ENCODE measurements around the gene PIBF1. TPM values are rescaled to one million over a fixed set of nuclear protein-coding genes. Genes with fewer than 3 reads are reported as not detected.
"Not testable (repeated sequence)": the region's sequence is repeated elsewhere in the genome, so short reads cannot be mapped to it uniquely, and the experiment has no call there.

Gene PIBF1
- total and polyA plus RNA-seq, 7 experiments from 2014 or later = 20.4 to 40.1 (median 29.1) TPM

DNA sequence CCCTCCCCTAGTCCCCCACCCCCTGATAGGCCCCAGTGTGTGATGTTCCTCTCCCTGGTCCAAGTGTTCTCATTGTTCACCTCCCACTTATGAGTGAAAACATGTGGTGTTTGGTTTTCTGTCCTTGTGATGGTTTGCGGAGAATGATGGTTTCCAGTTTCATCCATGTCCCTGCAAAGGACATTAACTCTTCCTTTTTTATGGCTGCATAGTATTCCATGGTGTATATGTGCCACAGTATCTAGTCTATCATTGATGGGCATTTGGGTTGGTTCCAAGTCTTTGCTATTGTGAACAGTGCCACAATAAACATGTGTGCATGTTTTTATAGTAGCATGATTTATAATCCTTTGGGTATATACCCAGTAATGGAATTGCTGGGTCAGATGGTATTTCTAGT, 24.6 kb downstream of the PIBF1 start:
- H3K27ac ChIP-seq (ENCODE audit: low read depth, low read length); H3K4me3 Mint-ChIP-seq; H3K27me3 Mint-ChIP-seq; H3K27me3 ChIP-seq (ENCODE audit: control insufficient read depth in 2 of 2, insufficient read depth in 2 of 2, low read length in 2 of 2); POLR2A ChIA-PET; H3K4me1 ChIP-seq (ENCODE audit: control insufficient read depth in 2 of 2, insufficient read depth in 2 of 2, low read length in 2 of 2); H3K9me3 Mint-ChIP-seq; DNase-seq; ATAC-seq; H3K9me3 ChIP-seq (ENCODE audit: control insufficient read depth in 2 of 3, low read length in 3 of 3); CTCF ChIA-PET; H3K4me3 ChIP-seq (ENCODE audit: low read length): not testable (repeated sequence)
- H3K36me3 ChIP-seq (ENCODE audit: control insufficient read depth in 2 of 3, insufficient read depth in 3 of 3, low read length in 3 of 3) = peaks cover 0 to 19% (median 0%) of the 10 kb centered on the region in 3 experiments
- Mint-ChIP-seq H3K4me1 (peaks cover 0 to 19% (median 9%) of the 10 kb centered on the region in 7 donors), H3K36me3 (peaks cover 8 to 44% (median 31%) of the 10 kb centered on the region in 5 donors), H3K27ac (peak overlapping the region in 2 of 9 donors; percentile 9 to 41)
- intact Hi-C loops (cut with micrococcal nuclease) = loop anchor here (5.0 to 10.0 kb wide), 3 partner anchors 608 to 718 kb away; no protein-coding TSS in a partner anchor

DNA sequence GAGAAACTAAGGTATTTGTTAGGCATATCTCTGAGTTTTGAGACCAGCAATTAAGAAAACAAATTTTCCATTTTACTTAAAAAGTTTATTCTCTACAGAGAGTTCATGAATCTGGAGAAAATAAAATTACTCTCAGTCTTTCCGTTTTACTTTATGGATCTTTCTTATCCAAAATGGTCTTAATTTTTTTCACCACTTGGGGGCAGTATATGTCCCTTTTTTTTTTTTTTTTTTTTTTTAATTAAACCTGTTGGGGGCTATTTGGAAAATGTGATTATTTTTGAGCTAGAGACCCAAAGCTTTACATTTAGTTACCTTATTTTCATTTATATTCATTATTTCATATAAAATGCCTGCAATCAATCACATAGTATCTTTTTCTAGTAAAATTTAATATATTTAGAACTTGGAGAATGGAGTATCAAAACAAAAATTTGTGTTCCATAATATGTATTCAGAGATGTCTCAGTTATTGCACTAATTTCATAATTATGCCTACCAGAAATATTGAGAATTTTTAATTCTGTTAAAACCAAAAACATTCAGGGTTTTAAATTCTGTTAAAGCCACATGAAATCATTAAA, 27.1 kb downstream of the PIBF1 start:
- intact Hi-C loops (cut with micrococcal nuclease) = loop anchor here (1.0 to 10.0 kb wide), 4 partner anchors 606 to 899 kb away; no protein-coding TSS in a partner anchor
- ChIA-PET POLR2A (interaction anchor here (0.7 kb wide), 1 partner anchor 249 kb away, joined by 3 read pairs; no protein-coding TSS in a partner anchor), CTCF (interaction anchor here (0.6 kb wide), 1 partner anchor 58 kb away, joined by 3 read pairs; no protein-coding TSS in a partner anchor)
- DNase-seq = peak in 4 of 9 donors; percentile 7 to 22 (median 16)
- Mint-ChIP-seq H3K4me3 (no peak overlapping the region), H3K36me3 (peaks cover 0 to 40% (median 20%) of the 10 kb centered on the region in 5 donors), H3K27ac (peak overlapping the region in 3 of 9 donors; percentile 2 to 82 (median 76)), H3K9me3 (peaks cover 0 to 6% (median 0%) of the 10 kb centered on the region in 11 donors), H3K4me1 (peaks cover 0 to 8% (median 5%) of the 10 kb centered on the region in 7 donors), H3K27me3 (no peaks in the 10 kb centered on the region)
- Histone ChIP-seq H3K4me1 (ENCODE audit: control insufficient read depth in 2 of 2, insufficient read depth in 2 of 2, low read length in 2 of 2) (no peaks in the 10 kb centered on the region), H3K27ac (ENCODE audit: low read depth, low read length) (no peak overlapping the region), H3K9me3 (ENCODE audit: control insufficient read depth in 2 of 3, low read length in 3 of 3) (no peaks in the 10 kb centered on the region), H3K36me3 (ENCODE audit: control insufficient read depth in 2 of 3, insufficient read depth in 3 of 3, low read length in 3 of 3) (peaks cover 0 to 15% (median 0%) of the 10 kb centered on the region in 3 experiments), H3K4me3 (ENCODE audit: low read length) (no peak overlapping the region), H3K27me3 (ENCODE audit: control insufficient read depth in 2 of 2, insufficient read depth in 2 of 2, low read length in 2 of 2) (no peaks in the 10 kb centered on the region)
- ATAC-seq = peak; percentile 51

DNA sequence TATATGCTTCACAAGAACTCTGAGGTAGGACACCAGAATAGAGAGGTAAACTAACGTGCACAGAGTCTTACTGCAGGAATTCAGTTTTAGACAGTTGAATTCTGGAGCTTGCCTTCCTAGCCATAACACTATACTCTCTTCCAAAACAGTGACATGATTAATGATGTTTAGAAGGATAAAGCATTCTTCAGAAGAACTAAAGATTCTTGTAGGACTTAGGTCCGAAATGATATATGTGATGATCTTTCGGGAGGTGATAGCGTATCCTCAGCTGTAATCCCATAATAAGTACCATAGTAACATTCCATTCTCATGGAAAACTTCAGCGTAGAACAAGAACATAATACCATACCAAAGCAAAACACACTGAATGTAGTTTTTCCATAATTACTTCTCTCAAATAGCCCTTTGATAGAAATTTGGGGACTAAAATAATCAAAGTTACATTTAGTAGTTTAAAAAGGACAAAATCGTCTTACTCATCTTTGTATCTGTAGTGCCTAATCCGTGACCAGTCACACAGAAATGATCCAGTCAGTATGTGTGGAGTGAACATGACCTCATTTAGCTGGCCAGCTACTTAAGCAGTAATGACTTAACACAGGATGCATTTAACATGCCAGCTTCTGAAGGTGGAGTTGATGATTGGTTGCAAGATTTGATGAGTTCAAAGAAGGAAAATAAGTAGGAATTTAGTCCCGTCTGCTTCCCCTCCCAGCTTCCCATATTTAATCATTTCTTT, 38.4 kb downstream of the PIBF1 start:
- peaks cover 0 to 9% (median 8%) of the 10 kb centered on the region in 3 experiments for H3K36me3 ChIP-seq (ENCODE audit: control insufficient read depth in 2 of 3, insufficient read depth in 3 of 3, low read length in 3 of 3)
- ChIA-PET POLR2A (no interaction called here), CTCF (no interaction called here)
- Mint-ChIP-seq H3K27me3 (no peaks in the 10 kb centered on the region), H3K4me3 (no peak overlapping the region), H3K27ac (peak overlapping the region in 1 of 9 donors; percentile 6), H3K36me3 (peaks cover 0 to 64% (median 31%) of the 10 kb centered on the region in 5 donors), H3K9me3 (no peaks in the 10 kb centered on the region), H3K4me1 (peaks cover 0 to 26% (median 8%) of the 10 kb centered on the region in 7 donors)
- DNase-seq (no peak), ATAC-seq (no peak)
- H3K27ac ChIP-seq (ENCODE audit: low read depth, low read length) = no peak overlapping the region
- no peaks in the 10 kb centered on the region for H3K4me1 ChIP-seq (ENCODE audit: control insufficient read depth in 2 of 2, insufficient read depth in 2 of 2, low read length in 2 of 2)
- H3K27me3 ChIP-seq (ENCODE audit: control insufficient read depth in 2 of 2, insufficient read depth in 2 of 2, low read length in 2 of 2) = no peaks in the 10 kb centered on the region
- intact Hi-C loops (cut with micrococcal nuclease) = no loop called here
- H3K4me3 ChIP-seq (ENCODE audit: low read length) = no peak overlapping the region
- H3K9me3 ChIP-seq (ENCODE audit: control insufficient read depth in 2 of 3, low read length in 3 of 3) = no peaks in the 10 kb centered on the region

- ChIA-PET POLR2A (no interaction called here), CTCF (no interaction called here)
- Mint-ChIP-seq H3K27me3 (no peaks in the 10 kb centered on the region), H3K27ac (peak overlapping the region in 1 of 9 donors; percentile 40), H3K4me3 (no peak overlapping the region), H3K4me1 (peaks cover 0 to 26% (median 8%) of the 10 kb centered on the region in 7 donors), H3K36me3 (peaks cover 0 to 60% (median 33%) of the 10 kb centered on the region in 5 donors), H3K9me3 (no peaks in the 10 kb centered on the region)
- Histone ChIP-seq H3K27me3 (ENCODE audit: control insufficient read depth in 2 of 2, insufficient read depth in 2 of 2, low read length in 2 of 2) (no peaks in the 10 kb centered on the region), H3K9me3 (ENCODE audit: control insufficient read depth in 2 of 3, low read length in 3 of 3) (no peaks in the 10 kb centered on the region), H3K4me3 (ENCODE audit: low read length) (no peak overlapping the region), H3K27ac (ENCODE audit: low read depth, low read length) (no peak overlapping the region), H3K36me3 (ENCODE audit: control insufficient read depth in 2 of 3, insufficient read depth in 3 of 3, low read length in 3 of 3) (peaks cover 0 to 9% (median 8%) of the 10 kb centered on the region in 3 experiments), H3K4me1 (ENCODE audit: control insufficient read depth in 2 of 2, insufficient read depth in 2 of 2, low read length in 2 of 2) (no peaks in the 10 kb centered on the region)
- ATAC-seq (no peak), DNase-seq (no peak)
- intact Hi-C loops (cut with micrococcal nuclease) = no loop called here
Observed at GRCh38 chr13:72820898-72821279, 39.0 kb downstream of the PIBF1 start.

- H3K9me3 ChIP-seq (ENCODE audit: control insufficient read depth in 2 of 3, low read length in 3 of 3) = no peaks in the 10 kb centered on the region
- H3K4me1 ChIP-seq (ENCODE audit: control insufficient read depth in 2 of 2, insufficient read depth in 2 of 2, low read length in 2 of 2) = no peaks in the 10 kb centered on the region
- CTCF ChIA-PET = no interaction called here
- H3K27me3 ChIP-seq (ENCODE audit: control insufficient read depth in 2 of 2, insufficient read depth in 2 of 2, low read length in 2 of 2) = no peaks in the 10 kb centered on the region
- Mint-ChIP-seq H3K36me3 (peaks cover 4 to 68% (median 49%) of the 10 kb centered on the region in 5 donors), H3K27me3 (no peaks in the 10 kb centered on the region), H3K27ac (no peak overlapping the region), H3K4me3 (no peak overlapping the region), H3K9me3 (no peaks in the 10 kb centered on the region), H3K4me1 (peaks cover 0 to 32% (median 16%) of the 10 kb centered on the region in 7 donors)
- ATAC-seq (no peak), DNase-seq (no peak)
- H3K4me3 ChIP-seq (ENCODE audit: low read length) = no peak overlapping the region
- no peak overlapping the region for H3K27ac ChIP-seq (ENCODE audit: low read depth, low read length)
- peaks cover 0 to 16% (median 8%) of the 10 kb centered on the region in 3 experiments for H3K36me3 ChIP-seq (ENCODE audit: control insufficient read depth in 2 of 3, insufficient read depth in 3 of 3, low read length in 3 of 3)
- POLR2A ChIA-PET = no interaction called here
- intact Hi-C loops (cut with micrococcal nuclease) = no loop called here
Observed at GRCh38 chr13:72823081-72823480, 41.1 kb downstream of the PIBF1 start.

DNA sequence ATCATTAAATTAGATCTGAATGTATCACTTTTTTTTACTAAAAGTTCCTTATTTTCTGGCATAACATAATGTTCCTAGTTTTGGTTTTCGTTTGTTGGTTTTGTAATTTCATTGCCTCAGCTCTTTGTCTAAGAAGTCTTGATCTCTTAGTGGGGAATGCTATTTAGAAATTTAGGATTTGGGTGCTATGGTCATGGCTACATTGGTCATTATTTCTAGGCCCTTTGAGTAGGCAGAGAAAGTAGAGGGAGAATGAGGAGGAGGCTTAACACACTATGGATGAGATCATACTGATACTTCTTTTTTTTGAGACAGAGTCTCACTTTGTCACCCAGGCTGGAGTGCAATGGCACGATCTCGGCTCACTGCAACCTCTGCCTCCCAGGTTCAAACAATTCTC, 41.8 kb downstream of the PIBF1 start:
- ChIA-PET POLR2A (no interaction called here), CTCF (no interaction called here)
- no peak overlapping the region for H3K4me3 Mint-ChIP-seq
- DNase-seq (no peak), ATAC-seq (no peak)
- no peaks in the 10 kb centered on the region for H3K27me3 ChIP-seq (ENCODE audit: control insufficient read depth in 2 of 2, insufficient read depth in 2 of 2, low read length in 2 of 2)
- peak overlapping the region in 2 of 9 donors; percentile 3 to 13 for H3K27ac Mint-ChIP-seq
- peaks cover 4 to 68% (median 48%) of the 10 kb centered on the region in 5 donors for H3K36me3 Mint-ChIP-seq
- no peaks in the 10 kb centered on the region for H3K9me3 ChIP-seq (ENCODE audit: control insufficient read depth in 2 of 3, low read length in 3 of 3)
- H3K4me1 Mint-ChIP-seq = peaks cover under 1 to 35% (median 21%) of the 10 kb centered on the region in 7 donors
- H3K9me3 Mint-ChIP-seq = no peaks in the 10 kb centered on the region
- no peak overlapping the region for H3K4me3 ChIP-seq (ENCODE audit: low read length)
- intact Hi-C loops (cut with micrococcal nuclease) = no loop called here
- H3K36me3 ChIP-seq (ENCODE audit: control insufficient read depth in 2 of 3, insufficient read depth in 3 of 3, low read length in 3 of 3) = peaks cover 0 to 16% (median 8%) of the 10 kb centered on the region in 3 experiments
- no peaks in the 10 kb centered on the region for H3K27me3 Mint-ChIP-seq
- no peaks in the 10 kb centered on the region for H3K4me1 ChIP-seq (ENCODE audit: control insufficient read depth in 2 of 2, insufficient read depth in 2 of 2, low read length in 2 of 2)
- H3K27ac ChIP-seq (ENCODE audit: low read depth, low read length) = no peak overlapping the region
